Spleen (tissue), 11 donors: ENCODE data around the gene NMNAT3. TPM values are rescaled to one million over a fixed set of nuclear protein-coding genes. Genes with fewer than 3 reads are reported as not detected.

Source experiments
- DNase-seq: peaks from one replicate; pipeline ENCODE4 v3.0.0-alpha.2; 2020
- H3K27ac ChIP-seq, 8 donors: fragments of 200-600 bp; sonication (generic) in 7 of 8; 1 replicate in 4 of 8; 2 replicates in 4 of 8; pipeline versions ENCODE4 v1.5.0 to v1.8.0; 2016 to 2021; ENCODE audit warnings: inconsistent platforms in 4 of 8, mild to moderate bottlenecking in 4 of 8, moderate library complexity in 1 of 8
- H3K27me3 ChIP-seq, 7 donors: fragments of 200-600 bp; sonication (generic) in 6 of 7; replicated peaks in 1 of 7; 1 replicate in 4 of 7; 2 replicates in 3 of 7; pipeline versions ENCODE4 v1.5.0 to v1.8.0; 2016 to 2021; ENCODE audit warnings: inconsistent platforms in 3 of 7, mild to moderate bottlenecking in 1 of 7
- H3K36me3 ChIP-seq, 6 donors: fragments of 200-600 bp; sonication (generic) in 5 of 6; 1 replicate in 4 of 6; 2 replicates in 2 of 6; pipeline versions ENCODE4 v1.5.0 to v1.8.0; 2016 to 2021; ENCODE audit warnings: inconsistent platforms in 2 of 6
- H3K4me1 ChIP-seq, 6 donors: fragments of 200-600 bp; sonication (generic) in 5 of 6; 1 replicate in 3 of 6; 2 replicates in 3 of 6; pipeline versions ENCODE4 v1.5.0 to v1.8.0; 2016 to 2021; ENCODE audit warnings: inconsistent platforms in 3 of 6
- H3K4me3 ChIP-seq, 8 donors: fragments of 200-600 bp; sonication (generic) in 7 of 8; 1 replicate in 4 of 8; 2 replicates in 4 of 8; pipeline versions ENCODE4 v1.5.0 to v1.8.0; 2016 to 2021; ENCODE audit warnings: inconsistent platforms in 4 of 8, mild to moderate bottlenecking in 4 of 8, moderate library complexity in 2 of 8
- H3K9me3 ChIP-seq, 8 donors: fragments of 200-600 bp; sonication (generic) in 7 of 8; 1 replicate in 4 of 8; 2 replicates in 4 of 8; pipeline versions ENCODE4 v1.5.0 to v1.8.0; 2016 to 2021; ENCODE audit warnings: inconsistent platforms in 4 of 8
- CTCF ChIP-seq, 11 experiments: fragments of 200-600 bp in 7 of 11; fragments of 450-650 bp in 4 of 11; sonication (generic) in 4 of 11; IDR thresholded peaks in 8 of 11; conservative IDR thresholded peaks in 3 of 11; 1 replicate in 7 of 11; 2 replicates in 4 of 11; pipeline versions ENCODE4 v1.4.0 to v1.8.0; 2016 to 2021; ENCODE audit warnings: antibody characterized with exemption in 11 of 11, inconsistent platforms in 4 of 11, mild to moderate bottlenecking in 1 of 11
- POLR2A ChIP-seq, 3 donors: fragments of 450-650 bp; IDR thresholded peaks; one replicate each; pipeline ENCODE4 v1.5.1; 2017; ENCODE audit warnings: antibody characterized with exemption in 3 of 3, mild to moderate bottlenecking in 1 of 3
- POLR2AphosphoS5 ChIP-seq, 3 donors: sonication (generic); formaldehyde crosslinking; IDR thresholded peaks; one replicate each; pipeline ENCODE4 v1.5.1; 2017; ENCODE audit warnings: antibody characterized with exemption in 3 of 3
- WGBS, 5 donors: extraction: QIAGEN DNeasy Blood & Tissue Kit in 3 of 5; methylation state at CpG; one replicate each; pipeline versions ENCODE4 v1.1.5 to v1.1.7; 2013 to 2018; 5-methylcytosine and 5-hydroxymethylcytosine counted together
- intact Hi-C: fragments of 100-400 bp; cut with DNase I; formaldehyde crosslinking; loops from one replicate; pipeline ENCODE4 v1.15.0; 2023; ENCODE audit warnings: low total_unique reads
- polyA plus RNA-seq, 3 donors: library from polyadenylated mRNA; stranded (reverse); fragments of 200-250 nt; gene quantifications; one replicate each; pipeline ENCODE4 v1.2.1, GENCODE V29; 2013
- total RNA-seq, 7 donors: library from RNA; depleted of rRNA in 3 of 7; stranded (reverse); fragments of >200 nt in 3 of 7; fragmentation: NEBNext Ultra II Directional in 4 of 7; extraction: Animal tissue kit (Norgen Biotek cat#: 25700) in 4 of 7; gene quantifications; one replicate each; pipeline versions ENCODE4 v1.1.0 to v1.2.1, GENCODE V29; 2016 to 2021
- donor health status: healthy with polysubstance abuse.
- donor health status: DM: no; HTN: no; CAD: no; lungs with moderate emphysema.
- donor health status: DM: no; HTN: no; CAD: no.
- donor health status: Bipolar disorder and iron deficiency.
- donor health status: healthy.
- donor health status: DM: no; HTN: no; CAD: no.
- donor health status: DM: yes; HTN: yes; CAD: no.

Gene NMNAT3
- total and polyA plus RNA-seq, 10 donors, result 2.6 to 12.5 (median 7.0) TPM

- H3K4me3 ChIP-seq, result no peak overlapping the region
- DNase-seq, result no peak
- H3K4me1 ChIP-seq, result no peaks in the 10 kb centered on the region
- WGBS, 5 donors, result 82 to 92% (median 88%) methylated on average over 2 of the region's 2 CpGs
- H3K9me3 ChIP-seq, result no peaks in the 10 kb centered on the region
- H3K27me3 ChIP-seq, result no peaks in the 10 kb centered on the region
- TF ChIP-seq POLR2AphosphoS5 (IDR thresholded peaks at IDR 0.05), result no peak
- no peak for TF ChIP-seq POLR2A (IDR thresholded peaks at IDR 0.05)
- TF ChIP-seq CTCF (IDR thresholded peaks at IDR 0.05 in 8 of 11, conservative IDR thresholded peaks at IDR 0.05 in 3 of 11), result no peak
- no peak overlapping the region for H3K27ac ChIP-seq
- intact Hi-C loops, result no loop called here
- peaks cover 0 to 9% (median 0%) of the 10 kb centered on the region in 6 donors for H3K36me3 ChIP-seq
These were observed 119.2 kb downstream of the NMNAT3 start for GRCh38 chr3:139558351-139559266.

GRCh38 chr3:139557041-139557440 is 120.7 kb downstream of the NMNAT3 start:
- peaks cover 0 to 9% (median 0%) of the 10 kb centered on the region in 6 donors for H3K36me3 ChIP-seq
- WGBS, 5 donors, result 74 to 93% (median 91%) methylated on average over 3 of the region's 3 CpGs
- no peak overlapping the region for H3K27ac ChIP-seq
- TF ChIP-seq CTCF (IDR thresholded peaks at IDR 0.05 in 8 of 11, conservative IDR thresholded peaks at IDR 0.05 in 3 of 11) (no peak), POLR2A (IDR thresholded peaks at IDR 0.05) (no peak), POLR2AphosphoS5 (IDR thresholded peaks at IDR 0.05) (no peak)
- intact Hi-C loops, result no loop called here
- DNase-seq, result no peak
- H3K4me3 ChIP-seq, result no peak overlapping the region
- H3K27me3 ChIP-seq, result no peaks in the 10 kb centered on the region
- H3K9me3 ChIP-seq, result no peaks in the 10 kb centered on the region
- H3K4me1 ChIP-seq, result no peaks in the 10 kb centered on the region

DNA sequence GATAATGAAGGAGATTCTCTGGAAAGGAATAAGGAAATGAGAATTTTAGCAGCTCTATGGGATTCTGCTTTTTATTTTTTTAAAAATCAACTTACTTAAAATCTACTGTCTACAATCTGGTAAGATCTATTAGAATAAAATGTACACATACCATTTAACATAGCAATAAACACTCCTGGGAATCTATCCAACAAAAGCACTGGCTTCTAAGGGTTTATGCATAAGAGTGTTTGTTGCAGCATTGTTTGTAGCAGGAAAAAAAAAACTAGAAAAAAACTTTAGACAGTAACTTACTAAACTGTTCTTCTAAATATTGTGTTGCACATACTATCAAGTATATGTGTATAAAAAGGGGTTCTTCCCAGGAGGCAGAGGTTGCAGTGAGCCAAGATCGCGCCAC is 122.5 kb downstream of the NMNAT3 start:
- intact Hi-C loops, result no loop called here
- no peaks in the 10 kb centered on the region for H3K9me3 ChIP-seq
- no peaks in the 10 kb centered on the region for H3K4me1 ChIP-seq
- no peak overlapping the region for H3K4me3 ChIP-seq
- DNase-seq, result no peak
- TF ChIP-seq CTCF (IDR thresholded peaks at IDR 0.05 in 8 of 11, conservative IDR thresholded peaks at IDR 0.05 in 3 of 11) (no peak), POLR2AphosphoS5 (IDR thresholded peaks at IDR 0.05) (no peak), POLR2A (IDR thresholded peaks at IDR 0.05) (no peak)
- WGBS, 5 donors, result 87 to 94% (median 88%) methylated on average over 2 of the region's 2 CpGs
- H3K27me3 ChIP-seq, result no peaks in the 10 kb centered on the region
- no peaks in the 10 kb centered on the region for H3K36me3 ChIP-seq
- H3K27ac ChIP-seq, result no peak overlapping the region

DNA sequence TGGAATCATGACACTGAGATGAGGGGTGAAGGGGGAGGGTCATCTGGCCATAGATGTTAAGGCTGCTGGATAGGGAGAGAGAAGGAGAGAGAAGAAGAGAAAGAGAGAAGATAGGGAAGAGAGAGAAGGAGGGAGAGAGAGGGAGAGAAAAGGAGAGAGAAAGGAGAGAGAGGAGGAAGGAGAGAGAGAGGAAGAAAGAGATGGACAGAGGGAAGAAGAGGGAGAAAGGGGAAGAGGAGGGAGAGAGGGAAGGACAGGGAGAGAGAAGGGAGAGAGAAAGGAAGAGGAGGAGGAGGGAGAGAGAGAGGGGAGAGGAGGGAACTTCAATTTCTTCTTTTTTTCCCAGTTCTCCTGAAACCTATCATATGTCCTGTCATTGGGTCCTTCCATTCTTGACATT is 123.1 kb downstream of the NMNAT3 start:
- H3K4me3 ChIP-seq, result no peak overlapping the region
- no peak overlapping the region for H3K27ac ChIP-seq
- no peaks in the 10 kb centered on the region for H3K27me3 ChIP-seq
- no peaks in the 10 kb centered on the region for H3K9me3 ChIP-seq
- intact Hi-C loops, result no loop called here
- H3K4me1 ChIP-seq, result no peaks in the 10 kb centered on the region
- no peak for DNase-seq
- H3K36me3 ChIP-seq, result no peaks in the 10 kb centered on the region
- TF ChIP-seq CTCF (IDR thresholded peaks at IDR 0.05 in 8 of 11, conservative IDR thresholded peaks at IDR 0.05 in 3 of 11), result no peak
- no peak for TF ChIP-seq POLR2AphosphoS5 (IDR thresholded peaks at IDR 0.05)
- no peak for TF ChIP-seq POLR2A (IDR thresholded peaks at IDR 0.05)
